ENCODE results near the gene COQ2. TPM values are rescaled to one million over a fixed set of nuclear protein-coding genes. Genes with fewer than 3 reads are reported as not detected.
A peak's percentile ranks its signal among the peaks of the same experiment; 100 is the strongest.
"Not testable (repeated sequence)": the region's sequence is repeated elsewhere in the genome, so short reads cannot be mapped to it uniquely, and the experiment has no call there.

Gene COQ2
- total RNA-seq, 1 experiment from 2014 or later, result 15.3 TPM

DNA sequence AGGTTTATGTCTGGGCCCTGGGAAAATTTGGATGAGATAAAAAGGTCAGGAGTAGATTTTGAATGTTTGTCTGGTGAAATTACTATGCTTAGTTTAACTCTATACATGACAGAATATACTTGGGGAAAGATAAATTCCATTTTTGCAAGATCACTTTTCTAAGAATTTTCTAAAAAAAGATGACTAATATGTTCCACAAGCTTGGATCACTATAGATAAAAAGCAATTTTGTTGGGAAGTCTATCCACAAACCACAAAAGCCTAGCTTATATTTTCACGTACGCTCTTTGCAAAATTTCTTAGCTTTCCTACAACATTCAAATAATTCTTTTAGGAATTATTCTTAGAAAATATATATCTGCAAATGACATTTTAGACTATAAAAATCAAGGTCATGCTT, 20.6 kb upstream of the COQ2 start:
- peaks cover 6% of the 10 kb centered on the region for H3K27me3 ChIP-seq
- no peaks in the 10 kb centered on the region for H3K4me1 ChIP-seq
- H3K27ac ChIP-seq, result no peak overlapping the region
- H3K36me3 ChIP-seq, result no peaks in the 10 kb centered on the region
- no peaks in the 10 kb centered on the region for H3K9me3 ChIP-seq (replicated peaks)
- no peak for DNase-seq
- H3K4me3 ChIP-seq, result no peak overlapping the region

- H3K27me3 ChIP-seq, result no peaks in the 10 kb centered on the region
- no peak overlapping the region for H3K27ac ChIP-seq
- no peak for DNase-seq
- no peaks in the 10 kb centered on the region for H3K9me3 ChIP-seq (replicated peaks)
- H3K4me1 ChIP-seq, result no peaks in the 10 kb centered on the region
- H3K4me3 ChIP-seq, result no peak overlapping the region
- H3K36me3 ChIP-seq, result no peaks in the 10 kb centered on the region
These were observed 13.1 kb upstream of the COQ2 start for GRCh38 chr4:83297548-83298260.

DNA sequence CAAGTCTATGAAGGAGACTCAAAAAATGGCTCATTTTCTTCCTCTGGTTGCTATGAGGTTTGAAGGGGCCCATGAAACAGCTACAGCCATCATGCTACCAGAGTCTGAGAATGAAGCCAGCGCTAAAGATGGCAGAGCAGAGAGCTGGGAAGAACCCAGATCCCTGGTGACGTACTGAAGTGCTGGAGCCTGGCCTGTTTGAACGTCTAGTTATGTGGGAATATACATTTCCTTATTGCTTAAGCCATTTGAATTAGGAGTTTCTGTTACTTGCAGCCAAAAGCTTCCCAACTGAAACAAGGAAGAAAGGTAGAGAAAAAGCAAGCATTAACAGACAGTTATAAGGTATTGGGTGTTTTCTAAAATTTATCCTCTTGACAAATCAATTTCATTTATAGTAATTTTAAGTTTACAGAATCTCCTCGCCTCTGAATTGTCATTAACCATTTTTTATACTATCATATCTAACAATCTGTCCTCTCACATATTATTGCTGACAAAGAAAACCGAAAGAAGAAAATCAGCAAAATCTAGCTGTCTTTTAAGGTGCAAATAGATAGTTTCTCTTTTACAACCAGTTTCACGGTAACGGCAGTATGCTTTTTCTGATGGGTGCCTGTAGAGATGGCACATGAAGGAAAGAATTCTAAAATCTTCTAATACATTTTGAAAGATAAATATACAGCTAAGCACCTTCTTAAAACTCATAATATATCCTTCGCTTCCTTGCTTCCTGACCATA, 8.9 kb upstream of the COQ2 start:
- no peak for DNase-seq
- Histone ChIP-seq H3K4me3 (no peak overlapping the region), H3K9me3 (replicated peaks) (peaks cover 3% of the 10 kb centered on the region), H3K4me1 (no peaks in the 10 kb centered on the region), H3K27me3 (no peaks in the 10 kb centered on the region), H3K27ac (no peak overlapping the region), H3K36me3 (no peaks in the 10 kb centered on the region)

GRCh38 chr4:83290059-83290774, 5.6 kb upstream of the COQ2 start:
- DNase-seq; H3K27ac ChIP-seq; H3K4me3 ChIP-seq; H3K4me1 ChIP-seq; H3K27me3 ChIP-seq; H3K9me3 ChIP-seq (replicated peaks); H3K36me3 ChIP-seq: not testable (repeated sequence)

DNA sequence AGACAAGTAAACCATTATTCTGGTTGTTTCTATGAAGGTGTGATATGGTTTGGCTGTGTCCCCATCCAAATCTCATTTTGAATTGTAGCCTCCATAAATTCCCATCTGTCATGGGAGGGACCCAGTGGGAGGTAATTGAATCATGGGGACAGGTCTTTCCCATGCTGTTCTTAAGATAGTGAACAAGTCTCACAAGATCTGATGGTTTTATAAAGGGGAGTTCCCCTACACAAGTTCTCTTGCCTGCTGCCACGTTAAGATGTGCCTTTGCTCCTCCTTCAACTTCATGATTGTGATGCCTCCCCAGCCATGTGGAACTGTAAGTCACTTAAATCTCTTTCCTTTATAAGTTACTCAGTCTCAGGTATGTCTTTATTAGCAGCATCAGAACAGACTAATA, 3.8 kb upstream of the COQ2 start:
- not testable (repeated sequence) for H3K36me3 ChIP-seq; H3K4me1 ChIP-seq; H3K27me3 ChIP-seq; DNase-seq; H3K9me3 ChIP-seq (replicated peaks); H3K4me3 ChIP-seq; H3K27ac ChIP-seq

DNA sequence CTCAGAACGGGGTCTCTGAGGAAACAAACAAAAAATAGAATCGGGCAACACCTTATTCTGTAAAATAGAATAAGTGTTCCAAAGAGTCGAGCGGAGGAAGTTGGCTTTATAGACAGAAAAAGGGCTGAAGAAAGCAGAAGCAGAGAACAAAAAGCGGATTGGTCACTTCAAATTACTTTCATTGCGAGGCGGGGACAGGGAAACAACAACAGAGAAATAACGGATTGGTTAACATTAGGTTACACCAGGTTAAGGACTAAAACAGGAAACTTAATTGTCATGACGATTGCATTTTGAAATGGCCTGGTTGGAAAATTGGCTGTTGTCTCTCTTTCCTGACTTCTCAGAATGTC, 433 bp upstream of the COQ2 start:
- 0 out of 2 replicates have a peak, but pooled peaks cover 3% of the 10 kb centered on the region for H3K4me1 ChIP-seq
- no peaks in the 10 kb centered on the region for H3K27me3 ChIP-seq
- H3K27ac ChIP-seq, result peak overlapping the region; percentile 72
- H3K9me3 ChIP-seq (replicated peaks), result no peaks in the 10 kb centered on the region
- no peaks in the 10 kb centered on the region for H3K36me3 ChIP-seq
- H3K4me3 ChIP-seq, result peak overlapping the region; percentile 71
- peak; percentile 23 to 60 for DNase-seq

- H3K9me3 ChIP-seq (replicated peaks), result no peaks in the 10 kb centered on the region
- no peak overlapping the region for H3K27ac ChIP-seq
- H3K27me3 ChIP-seq, result no peaks in the 10 kb centered on the region
- H3K4me3 ChIP-seq, result no peak overlapping the region
- H3K4me1 ChIP-seq, result 0 out of 2 replicates have a peak, but pooled peaks cover 3% of the 10 kb centered on the region
- no peaks in the 10 kb centered on the region for H3K36me3 ChIP-seq
- no peak for DNase-seq
These were observed 1.4 kb downstream of the COQ2 start for GRCh38 chr4:83283181-83283580.

- Histone ChIP-seq H3K27ac (no peak overlapping the region), H3K9me3 (replicated peaks) (no peaks in the 10 kb centered on the region), H3K36me3 (no peaks in the 10 kb centered on the region), H3K4me3 (no peak overlapping the region), H3K4me1 (0 out of 2 replicates have a peak, but pooled peaks cover 3% of the 10 kb centered on the region), H3K27me3 (no peaks in the 10 kb centered on the region)
- peak; percentile 49 to 81 for DNase-seq
These were observed 2.5 kb downstream of the COQ2 start for GRCh38 chr4:83282049-83282535.

DNA sequence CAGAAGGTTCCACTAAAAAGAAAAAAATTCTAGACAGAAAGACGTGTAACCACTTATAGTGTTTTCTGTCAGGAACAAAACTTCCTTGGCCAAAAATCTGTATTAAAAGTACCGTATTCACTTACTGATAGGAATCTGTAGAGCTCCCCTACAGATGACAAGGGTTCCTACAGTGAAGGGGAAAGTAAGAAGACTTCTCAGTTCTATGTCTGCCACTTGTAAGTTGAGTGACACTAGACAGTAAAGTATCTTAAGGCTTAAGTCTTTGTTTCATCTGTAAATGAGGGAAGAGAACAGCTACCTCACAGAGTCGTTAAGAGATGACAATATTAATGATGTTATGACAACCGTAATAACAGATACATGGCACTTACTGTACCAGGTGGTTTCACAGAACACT, 3.3 kb downstream of the COQ2 start:
- H3K4me3 ChIP-seq, result no peak overlapping the region
- no peaks in the 10 kb centered on the region for H3K9me3 ChIP-seq (replicated peaks)

DNA sequence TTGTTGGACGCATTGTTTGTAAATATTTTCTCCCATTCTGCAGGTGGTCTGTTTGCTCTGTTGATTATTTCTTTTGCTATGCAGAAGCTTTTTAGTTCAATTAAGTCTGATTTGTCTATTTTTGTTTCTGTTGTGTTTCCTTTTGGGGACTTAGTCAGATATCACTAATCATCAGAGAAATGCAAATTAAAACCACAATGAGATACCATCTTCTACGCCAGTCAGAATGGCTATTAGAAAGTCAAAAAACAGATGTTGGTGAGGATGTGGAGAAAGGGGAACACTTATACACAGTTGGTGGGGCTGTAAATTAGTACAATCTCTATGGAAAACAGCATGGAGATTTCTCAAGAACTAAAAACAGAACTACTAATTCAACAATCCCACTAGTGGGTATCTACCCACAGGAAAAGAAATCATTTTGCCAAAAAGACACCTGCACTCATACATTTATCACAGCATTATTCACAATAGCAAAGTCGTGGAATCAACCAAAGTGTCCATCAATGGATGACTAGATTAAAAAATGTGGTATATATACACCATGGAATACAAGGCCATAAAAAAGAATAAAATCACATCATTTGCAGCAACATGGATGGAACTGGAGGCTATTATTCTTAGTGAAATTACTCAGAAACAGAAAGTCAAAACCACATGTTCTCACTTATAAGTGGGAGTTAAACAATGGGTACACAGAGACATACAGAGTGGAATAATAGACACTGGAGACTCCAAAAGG, 8.1 kb downstream of the COQ2 start:
- H3K4me3 ChIP-seq, result no peak overlapping the region
- no peaks in the 10 kb centered on the region for H3K9me3 ChIP-seq (replicated peaks)
- DNase-seq, result no peak
- peaks cover 6% of the 10 kb centered on the region for H3K36me3 ChIP-seq
- no peaks in the 10 kb centered on the region for H3K27me3 ChIP-seq
- no peak overlapping the region for H3K27ac ChIP-seq
- no peaks in the 10 kb centered on the region for H3K4me1 ChIP-seq

More for the DNA sequence above, 3.3 kb downstream of the COQ2 start:
- H3K27ac ChIP-seq, result no peak overlapping the region
- no peak for DNase-seq
- no peaks in the 10 kb centered on the region for H3K27me3 ChIP-seq
- 0 out of 2 replicates have a peak, but pooled peaks cover 3% of the 10 kb centered on the region for H3K4me1 ChIP-seq
- H3K36me3 ChIP-seq, result no peaks in the 10 kb centered on the region

DNA sequence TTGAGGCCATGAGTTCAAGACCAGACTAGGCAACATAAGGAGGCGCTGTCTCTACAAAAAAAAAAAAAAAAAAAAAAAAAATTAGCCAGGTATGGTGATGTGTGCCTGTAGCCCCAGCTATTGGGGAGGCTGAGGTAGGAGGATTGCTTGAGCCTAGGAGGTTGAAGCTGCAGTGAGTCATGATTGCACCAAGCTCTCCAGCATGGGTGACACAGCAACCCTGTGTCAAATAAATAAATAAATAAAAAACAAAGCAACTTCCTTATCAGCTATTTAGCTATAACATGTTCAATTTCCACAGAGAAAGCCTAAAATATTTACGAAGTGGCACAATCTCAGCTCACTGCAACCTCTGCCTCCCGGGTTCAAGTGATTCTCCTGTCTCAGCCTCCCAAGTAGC, 10.7 kb downstream of the COQ2 start:
- not testable (repeated sequence) for H3K36me3 ChIP-seq; H3K4me1 ChIP-seq; H3K27me3 ChIP-seq; DNase-seq; H3K9me3 ChIP-seq (replicated peaks); H3K4me3 ChIP-seq; H3K27ac ChIP-seq

GRCh38 chr4:83272900-83273299, 11.7 kb downstream of the COQ2 start:
- Histone ChIP-seq H3K9me3 (replicated peaks) (no peaks in the 10 kb centered on the region), H3K36me3 (peaks cover 9% of the 10 kb centered on the region), H3K27me3 (no peaks in the 10 kb centered on the region), H3K4me1 (no peaks in the 10 kb centered on the region), H3K4me3 (no peak overlapping the region), H3K27ac (no peak overlapping the region)
- no peak for DNase-seq

- no peak overlapping the region for H3K4me3 ChIP-seq
- DNase-seq, result no peak
- H3K36me3 ChIP-seq, result peaks cover 9% of the 10 kb centered on the region
- H3K9me3 ChIP-seq (replicated peaks), result no peaks in the 10 kb centered on the region
- no peaks in the 10 kb centered on the region for H3K27me3 ChIP-seq
- H3K27ac ChIP-seq, result no peak overlapping the region
- H3K4me1 ChIP-seq, result no peaks in the 10 kb centered on the region
These were observed 15.3 kb downstream of the COQ2 start for GRCh38 chr4:83269256-83269655.

DNA sequence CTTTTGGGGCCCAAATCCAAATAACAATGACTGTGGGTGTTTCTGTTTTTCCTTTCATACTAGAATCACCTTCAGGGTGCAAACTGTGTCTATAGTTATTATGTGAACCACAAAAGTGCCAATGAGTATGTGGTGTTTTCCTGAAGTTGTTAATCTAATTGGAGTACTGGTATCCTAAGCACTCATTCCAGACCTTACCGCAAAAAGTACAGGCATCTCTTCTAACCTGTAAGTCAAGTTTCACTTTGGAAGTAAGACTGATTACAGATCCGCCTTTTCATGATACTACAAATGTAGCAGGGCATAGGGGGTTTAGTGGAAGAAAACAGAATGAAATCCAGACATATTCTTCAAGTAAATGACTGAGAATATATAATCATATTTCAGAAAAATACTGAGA, 16.1 kb downstream of the COQ2 start:
- H3K4me1 ChIP-seq, result no peaks in the 10 kb centered on the region
- no peak overlapping the region for H3K4me3 ChIP-seq
- H3K27ac ChIP-seq, result no peak overlapping the region
- no peaks in the 10 kb centered on the region for H3K9me3 ChIP-seq (replicated peaks)
- H3K27me3 ChIP-seq, result no peaks in the 10 kb centered on the region
- no peak for DNase-seq
- peaks cover 9% of the 10 kb centered on the region for H3K36me3 ChIP-seq
